Astrocyte (in vitro differentiated cells and primary cell): Measurements from ENCODE around the gene IGFALS. TPM values are rescaled to one million over a fixed set of nuclear protein-coding genes. Genes with fewer than 3 reads are reported as not detected.

Source experiments
- DNase-seq: peaks from one replicate; pipeline ENCODE4 v3.0.0-alpha.2; 2010; ENCODE audit warnings: low read depth
- FAIRE-seq: peaks from 2 replicates; lab custom pipeline; 2011; peaks lifted over from hg19 to GRCh38; lab: Jason Lieb, UNC
- H2AFZ ChIP-seq: 2 replicates; pipeline ENCODE4 v1.6.0; 2012; ENCODE audit warnings: low read depth, low read length, inconsistent platforms
- H3K27ac ChIP-seq: 2 replicates; pipeline ENCODE4 v1.5.1; 2011; ENCODE audit warnings: low read depth, low read length, inconsistent platforms
- H3K27me3 ChIP-seq: 2 replicates; pipeline ENCODE4 v1.6.0; 2011; ENCODE audit warnings: low read length, inconsistent platforms; ENCODE audit not compliant: insufficient read depth
- H3K36me3 ChIP-seq: 2 replicates; pipeline ENCODE4 v1.5.1; 2011; ENCODE audit warnings: low read length, inconsistent platforms; ENCODE audit not compliant: insufficient read depth
- H3K4me1 ChIP-seq: 2 replicates; pipeline ENCODE4 v1.5.1; 2011; ENCODE audit warnings: low read length, inconsistent platforms; ENCODE audit not compliant: insufficient read depth
- H3K4me2 ChIP-seq: 2 replicates; pipeline ENCODE4 v1.6.0; 2012; ENCODE audit warnings: low read length, inconsistent platforms
- H3K4me3 ChIP-seq: 2 replicates; pipeline ENCODE4 v1.5.1; 2011; ENCODE audit warnings: low read depth, mild to moderate bottlenecking, low read length, inconsistent platforms; ENCODE audit not compliant: insufficient read depth
- H3K79me2 ChIP-seq: 2 replicates; pipeline ENCODE4 v1.6.0; 2012; ENCODE audit warnings: mild to moderate bottlenecking, low read length, inconsistent platforms; ENCODE audit not compliant: insufficient read depth
- H3K9ac ChIP-seq: 2 replicates; pipeline ENCODE4 v1.6.0; 2012; ENCODE audit warnings: mild to moderate bottlenecking, low read length, inconsistent platforms
- H3K9me3 ChIP-seq: 2 replicates; pipeline ENCODE4 v1.5.1; 2012; ENCODE audit warnings: low read depth, mild to moderate bottlenecking, low read length, inconsistent platforms; ENCODE audit not compliant: insufficient read depth
- H4K20me1 ChIP-seq: 2 replicates; pipeline ENCODE4 v1.6.0; 2012; ENCODE audit warnings: low read length, inconsistent platforms; ENCODE audit not compliant: insufficient read depth
- H3K27ac Mint-ChIP-seq: one replicate; pipeline ENCODE4 v1.8.0; 2021; ENCODE audit warnings: mild to moderate bottlenecking, mixed read lengths; ENCODE audit not compliant: unreplicated experiment
- H3K27me3 Mint-ChIP-seq: one replicate; pipeline ENCODE4 v1.8.0; 2021; ENCODE audit warnings: low read depth, mixed read lengths; ENCODE audit not compliant: unreplicated experiment
- H3K36me3 Mint-ChIP-seq: one replicate; pipeline ENCODE4 v1.8.0; 2021; ENCODE audit warnings: low read depth, mixed read lengths; ENCODE audit not compliant: unreplicated experiment
- H3K4me1 Mint-ChIP-seq: one replicate; pipeline ENCODE4 v1.8.0; 2021; ENCODE audit warnings: low read depth, mixed read lengths; ENCODE audit not compliant: unreplicated experiment
- H3K4me3 Mint-ChIP-seq: one replicate; pipeline ENCODE4 v1.8.0; 2021; ENCODE audit warnings: mild to moderate bottlenecking, moderate library complexity, mixed read lengths; ENCODE audit not compliant: unreplicated experiment
- H3K9me3 Mint-ChIP-seq: one replicate; pipeline ENCODE4 v1.8.0; 2021; ENCODE audit warnings: mild to moderate bottlenecking, mixed read lengths; ENCODE audit not compliant: unreplicated experiment
- EZH2 ChIP-seq: IDR thresholded peaks from 2 replicates; pipeline ENCODE4 v1.6.1; 2012; ENCODE audit warnings: mild to moderate bottlenecking, low read length, inconsistent platforms; ENCODE audit not compliant: insufficient read depth
- total RNA-seq: library from RNA; stranded (reverse); gene quantifications from 2 replicates; pipeline ENCODE4 v1.2.1, GENCODE V29; 2021
- TF ChIP-seq, protein P1 (sequence below): IDR thresholded peaks from 2 replicates; pipeline ENCODE4 v1.5.1; 2011; ENCODE audit warnings: low read depth, mild to moderate bottlenecking, inconsistent platforms, low read length, moderate library complexity; ENCODE audit not compliant: insufficient read depth

IGFALS gene
- total RNA-seq, 1 donor from 2014 or later, result not detected

GRCh38 chr16:1812732-1813163 lies 19.2 kb upstream of the IGFALS start:
- H2AFZ ChIP-seq, result no peak overlapping the region
- peak overlapping the region; percentile 25 for H3K4me2 ChIP-seq
- no peak for TF ChIP-seq EZH2
- TF ChIP-seq, protein P1, sequence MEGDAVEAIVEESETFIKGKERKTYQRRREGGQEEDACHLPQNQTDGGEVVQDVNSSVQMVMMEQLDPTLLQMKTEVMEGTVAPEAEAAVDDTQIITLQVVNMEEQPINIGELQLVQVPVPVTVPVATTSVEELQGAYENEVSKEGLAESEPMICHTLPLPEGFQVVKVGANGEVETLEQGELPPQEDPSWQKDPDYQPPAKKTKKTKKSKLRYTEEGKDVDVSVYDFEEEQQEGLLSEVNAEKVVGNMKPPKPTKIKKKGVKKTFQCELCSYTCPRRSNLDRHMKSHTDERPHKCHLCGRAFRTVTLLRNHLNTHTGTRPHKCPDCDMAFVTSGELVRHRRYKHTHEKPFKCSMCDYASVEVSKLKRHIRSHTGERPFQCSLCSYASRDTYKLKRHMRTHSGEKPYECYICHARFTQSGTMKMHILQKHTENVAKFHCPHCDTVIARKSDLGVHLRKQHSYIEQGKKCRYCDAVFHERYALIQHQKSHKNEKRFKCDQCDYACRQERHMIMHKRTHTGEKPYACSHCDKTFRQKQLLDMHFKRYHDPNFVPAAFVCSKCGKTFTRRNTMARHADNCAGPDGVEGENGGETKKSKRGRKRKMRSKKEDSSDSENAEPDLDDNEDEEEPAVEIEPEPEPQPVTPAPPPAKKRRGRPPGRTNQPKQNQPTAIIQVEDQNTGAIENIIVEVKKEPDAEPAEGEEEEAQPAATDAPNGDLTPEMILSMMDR, result peak; percentile 35
- Mint-ChIP-seq H3K9me3 (no peaks in the 10 kb centered on the region), H3K4me1 (no peaks in the 10 kb centered on the region), H3K27ac (peak overlapping the region; percentile 22), H3K36me3 (peaks cover 17% of the 10 kb centered on the region), H3K4me3 (no peak overlapping the region), H3K27me3 (no peaks in the 10 kb centered on the region)
- no peaks in the 10 kb centered on the region for H3K9me3 ChIP-seq
- no peaks in the 10 kb centered on the region for H3K36me3 ChIP-seq
- peaks cover 3% of the 10 kb centered on the region for H3K4me1 ChIP-seq
- no peak overlapping the region for H3K27ac ChIP-seq
- DNase-seq, result peak; percentile 57
- H3K27me3 ChIP-seq, result no peaks in the 10 kb centered on the region
- H3K4me3 ChIP-seq, result no peak overlapping the region
- H3K79me2 ChIP-seq, result no peaks in the 10 kb centered on the region
- FAIRE-seq, result no peak
- peaks cover 3% of the 10 kb centered on the region for H4K20me1 ChIP-seq
- H3K9ac ChIP-seq, result no peak overlapping the region

DNA sequence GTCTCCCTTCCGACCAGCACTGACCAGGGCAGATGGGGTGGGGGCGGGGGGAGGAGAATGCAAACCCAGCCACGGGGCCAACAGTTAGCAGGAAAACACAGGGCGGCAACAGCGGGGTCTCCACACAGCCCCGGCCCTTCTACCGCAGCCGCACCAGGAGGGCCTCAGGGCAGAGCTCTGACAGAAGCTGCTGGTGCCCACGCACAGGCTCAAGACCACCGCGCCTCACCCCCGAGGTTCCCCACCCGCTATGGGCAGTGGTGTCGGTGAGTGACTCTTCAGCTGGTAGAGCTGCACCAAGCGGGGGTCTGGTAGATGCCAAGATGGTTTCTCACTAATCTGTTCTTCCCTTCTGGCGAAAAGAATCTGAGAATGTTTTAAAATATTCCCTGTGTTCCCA lies 17.0 kb upstream of the IGFALS start:
- FAIRE-seq (no peak), DNase-seq (no peak)
- H3K9me3 Mint-ChIP-seq, result peaks cover 6% of the 10 kb centered on the region
- Histone ChIP-seq H3K79me2 (no peaks in the 10 kb centered on the region), H3K27me3 (no peaks in the 10 kb centered on the region), H3K36me3 (no peaks in the 10 kb centered on the region), H3K4me1 (peaks cover 3% of the 10 kb centered on the region), H3K4me3 (no peak overlapping the region), H3K9me3 (no peaks in the 10 kb centered on the region), H3K4me2 (no peak overlapping the region), H3K9ac (no peak overlapping the region), H3K27ac (no peak overlapping the region), H2AFZ (no peak overlapping the region), H4K20me1 (peaks cover 3% of the 10 kb centered on the region)
- H3K27ac Mint-ChIP-seq, result no peak overlapping the region
- no peak for TF ChIP-seq EZH2
- TF ChIP-seq, protein P1, result no peak
- H3K27me3 Mint-ChIP-seq, result no peaks in the 10 kb centered on the region
- H3K4me1 Mint-ChIP-seq, result no peaks in the 10 kb centered on the region
- no peak overlapping the region for H3K4me3 Mint-ChIP-seq
- H3K36me3 Mint-ChIP-seq, result peaks cover 27% of the 10 kb centered on the region

- H3K9ac ChIP-seq, result no peak overlapping the region
Measured at GRCh38 chr16:1810106-1810505, 16.6 kb upstream of the IGFALS start.

More at GRCh38 chr16:1810106-1810505, 16.6 kb upstream of the IGFALS start:
- H4K20me1 ChIP-seq, result peaks cover 3% of the 10 kb centered on the region
- H3K36me3 Mint-ChIP-seq, result peaks cover 25% of the 10 kb centered on the region
- H3K4me1 Mint-ChIP-seq, result no peaks in the 10 kb centered on the region
- DNase-seq (no peak), FAIRE-seq (no peak)
- H3K36me3 ChIP-seq, result no peaks in the 10 kb centered on the region
- H3K9me3 Mint-ChIP-seq, result peaks cover 6% of the 10 kb centered on the region
- H3K9me3 ChIP-seq, result no peaks in the 10 kb centered on the region
- H3K4me1 ChIP-seq, result peaks cover 3% of the 10 kb centered on the region
- no peak for TF ChIP-seq EZH2
- TF ChIP-seq, protein P1, result no peak
- H3K79me2 ChIP-seq, result no peaks in the 10 kb centered on the region
- no peak overlapping the region for H3K4me2 ChIP-seq
- no peak overlapping the region for H3K27ac Mint-ChIP-seq
- H3K4me3 Mint-ChIP-seq, result no peak overlapping the region
- H3K27me3 Mint-ChIP-seq, result no peaks in the 10 kb centered on the region
- H3K4me3 ChIP-seq, result no peak overlapping the region
- H3K27me3 ChIP-seq, result no peaks in the 10 kb centered on the region
- no peak overlapping the region for H3K27ac ChIP-seq
- H2AFZ ChIP-seq, result no peak overlapping the region
